ENCODE results near the gene PEAR1.

DNA sequence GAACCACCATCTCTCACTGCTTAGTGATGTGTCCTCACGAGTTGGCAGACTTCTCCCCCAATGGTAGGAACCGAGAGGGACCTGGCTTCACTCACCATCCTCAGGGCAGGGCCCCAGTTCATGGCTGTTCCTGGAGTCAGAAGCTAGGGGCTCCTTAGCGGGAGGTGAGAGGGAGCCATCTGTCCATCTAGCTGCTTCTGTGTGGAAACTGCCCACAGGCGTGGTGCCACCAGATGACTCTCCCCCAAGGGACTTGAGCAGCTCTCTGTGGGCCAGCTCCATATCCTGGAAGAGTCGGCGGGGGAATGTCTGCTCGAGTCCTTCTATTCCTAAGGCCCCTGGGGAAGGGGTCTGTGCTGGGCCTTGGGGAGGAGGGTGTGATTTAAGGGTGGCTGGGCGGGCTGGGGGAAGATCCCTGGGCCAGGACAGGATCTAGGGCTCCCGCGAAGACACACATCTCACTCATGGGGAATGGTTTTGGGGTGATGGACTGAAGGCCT lies 43.3 kb downstream of the PEAR1 start:
- no peak for TF ChIP-seq EP300 (IDR thresholded peaks at IDR 0.05; ENCODE audit: borderline replicate concordance)
- no peak for TF ChIP-seq REST (IDR thresholded peaks at IDR 0.05; ENCODE audit: low read depth)
- no peak for TF ChIP-seq TCF12 (IDR thresholded peaks at IDR 0.05; ENCODE audit: low read depth)
- no peak for TF ChIP-seq EGR1 (IDR thresholded peaks at IDR 0.05)
- TF ChIP-seq, protein P1, sequence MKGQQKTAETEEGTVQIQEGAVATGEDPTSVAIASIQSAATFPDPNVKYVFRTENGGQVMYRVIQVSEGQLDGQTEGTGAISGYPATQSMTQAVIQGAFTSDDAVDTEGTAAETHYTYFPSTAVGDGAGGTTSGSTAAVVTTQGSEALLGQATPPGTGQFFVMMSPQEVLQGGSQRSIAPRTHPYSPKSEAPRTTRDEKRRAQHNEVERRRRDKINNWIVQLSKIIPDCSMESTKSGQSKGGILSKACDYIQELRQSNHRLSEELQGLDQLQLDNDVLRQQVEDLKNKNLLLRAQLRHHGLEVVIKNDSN (IDR thresholded peaks at IDR 0.05) = no peak
- TF ChIP-seq TAF1 (IDR thresholded peaks at IDR 0.05; ENCODE audit: low read depth) = no peak
- TF ChIP-seq CEBPB (IDR thresholded peaks at IDR 0.05) = no peak
- TF ChIP-seq NFIC (IDR thresholded peaks at IDR 0.05) = no peak
- no peak for TF ChIP-seq MAX (IDR thresholded peaks at IDR 0.05)
- TF ChIP-seq TEAD4 (IDR thresholded peaks at IDR 0.05) = no peak
- no peak for TF ChIP-seq YY1 (IDR thresholded peaks at IDR 0.05; ENCODE audit: low read depth)
- TF ChIP-seq CREB1 (IDR thresholded peaks at IDR 0.05; ENCODE audit: low read depth) = no peak
